Measurements from ENCODE around the gene ORAI3.
A peak's percentile ranks its signal among the peaks of the same experiment; 100 is the strongest.

ORAI3 gene

DNA sequence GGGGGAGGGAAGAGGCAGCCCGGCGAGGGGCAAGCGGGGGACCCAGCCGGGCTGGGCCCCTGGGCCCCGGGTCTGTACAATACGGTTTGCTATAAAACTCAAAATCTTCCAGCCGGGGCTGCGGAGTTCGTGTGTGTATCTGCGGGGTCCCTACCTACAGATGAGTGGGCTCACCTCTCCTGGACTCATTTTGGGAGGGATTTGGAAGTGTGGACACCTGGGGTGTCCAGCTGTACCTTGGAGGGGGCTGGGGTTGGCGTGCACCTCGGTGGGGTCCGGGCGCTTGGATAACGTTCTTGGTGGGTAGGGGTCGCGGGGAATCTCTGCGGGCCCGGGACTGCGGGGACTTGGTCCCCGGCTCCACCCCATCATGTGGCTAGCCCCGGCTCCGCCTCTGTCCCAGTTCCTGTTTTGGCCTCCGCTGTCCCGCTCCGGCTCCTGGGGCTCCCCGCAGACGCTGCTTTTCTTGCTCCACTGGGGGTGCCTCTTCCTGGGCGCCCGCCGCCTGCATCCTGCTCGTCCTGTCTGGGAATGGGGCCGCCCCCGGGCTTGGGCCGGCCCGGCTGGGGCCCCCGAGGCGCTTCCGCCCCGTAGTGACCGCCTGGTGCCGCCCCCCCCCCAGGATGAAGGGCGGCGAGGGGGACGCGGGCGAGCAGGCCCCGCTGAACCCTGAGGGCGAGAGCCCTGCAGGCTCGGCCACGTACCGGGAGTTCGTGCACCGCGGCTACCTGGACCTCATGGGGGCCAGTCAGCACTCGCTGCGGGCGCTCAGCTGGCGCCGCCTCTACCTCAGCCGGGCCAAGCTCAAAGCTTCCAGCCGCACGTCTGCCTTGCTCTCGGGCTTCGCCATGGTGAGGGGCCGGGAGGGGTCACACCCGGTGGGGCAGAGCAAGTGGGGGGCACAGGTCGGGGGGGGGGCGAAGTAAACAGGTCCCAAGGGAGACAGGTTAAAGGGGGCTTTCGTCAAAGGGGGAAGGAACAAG, at the start of gene ORAI3:
Gene ORAI3 (plus strand): TSS at position 402 of the 983 bp plus-strand sequence. CDS start 222 bp downstream, at position 624.
- DNase-seq: peak; percentile 62

DNA sequence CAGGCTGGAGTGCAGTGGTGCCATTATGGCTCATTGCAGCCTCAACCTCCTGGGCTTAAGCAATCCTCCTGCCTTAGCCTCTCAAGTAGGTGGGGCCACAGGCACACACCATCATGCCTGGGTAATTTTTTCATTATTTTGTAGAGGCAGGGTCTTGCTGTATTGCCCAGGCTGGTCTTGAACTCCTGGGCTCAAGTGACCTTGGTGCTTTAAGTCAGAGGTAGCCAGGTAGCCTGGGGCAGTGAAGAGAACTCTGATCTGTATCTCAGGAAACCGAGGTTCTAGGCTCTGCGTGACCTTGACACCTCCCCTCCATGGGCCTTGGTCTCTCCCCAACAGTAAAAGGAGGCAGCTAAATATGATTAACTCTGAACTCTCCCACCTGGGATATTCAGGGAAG, 49.1 kb upstream of the ORAI3 start:
- DNase-seq: no peak

DNA sequence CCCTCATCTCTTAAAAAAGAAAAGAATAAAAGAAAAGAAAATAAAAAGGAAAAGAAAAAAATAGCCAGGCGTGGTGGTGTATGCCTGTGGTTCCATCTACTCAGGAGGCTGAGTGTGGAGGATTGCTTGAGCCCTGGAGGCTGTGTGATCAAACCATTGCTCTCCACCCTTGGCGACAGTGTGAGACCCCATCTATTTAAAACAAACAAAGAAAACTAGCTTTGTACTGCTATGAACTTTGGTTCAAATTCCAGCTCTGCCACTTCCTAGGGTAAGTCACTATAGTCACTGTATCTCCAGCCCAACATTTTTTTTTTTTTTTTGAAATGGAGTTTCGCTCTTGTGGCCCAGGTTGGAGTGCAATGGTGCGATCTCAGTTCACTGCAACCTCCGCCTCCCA, 48.3 kb upstream of the ORAI3 start:
- DNase-seq: no peak

DNA sequence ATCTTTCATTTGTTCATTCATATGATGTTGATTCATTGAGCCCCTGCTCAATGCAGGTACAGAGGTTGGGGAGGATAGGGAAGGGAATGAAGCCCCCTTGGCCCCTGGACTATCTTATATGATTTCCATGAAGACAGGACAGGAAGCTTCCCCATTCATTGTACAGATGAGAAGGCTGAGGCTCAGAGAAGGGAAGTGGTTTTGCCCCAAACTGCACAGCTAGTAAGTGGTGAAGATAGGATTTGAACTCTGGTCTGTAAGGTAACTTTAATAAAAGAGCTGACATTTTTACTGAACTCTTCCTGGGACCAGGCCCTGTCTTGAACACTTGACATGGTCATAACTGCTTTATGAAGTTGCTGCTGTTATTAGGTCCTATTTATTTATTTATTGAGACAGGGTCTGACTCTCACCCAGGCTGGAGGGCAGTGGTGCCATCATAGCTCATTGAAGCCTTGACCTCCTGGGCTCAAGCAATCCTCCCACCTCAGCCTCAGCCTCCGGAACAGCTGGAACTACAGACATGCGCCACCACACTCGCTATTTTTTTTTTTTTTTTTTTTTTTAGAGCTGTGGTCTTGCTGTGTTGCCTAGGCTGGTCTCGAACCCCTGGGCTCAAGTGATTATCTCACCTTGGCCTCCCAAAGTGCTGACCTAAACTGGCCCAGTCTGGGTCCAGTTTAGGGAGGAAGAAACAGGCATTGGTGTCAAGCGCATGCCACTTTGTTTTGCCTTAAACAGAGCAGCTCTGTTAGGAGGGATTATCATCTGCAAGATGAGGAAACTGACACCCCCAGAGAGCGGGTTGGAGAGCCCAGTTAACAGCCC, 47.5 kb upstream of the ORAI3 start:
- DNase-seq: no peak

DNA sequence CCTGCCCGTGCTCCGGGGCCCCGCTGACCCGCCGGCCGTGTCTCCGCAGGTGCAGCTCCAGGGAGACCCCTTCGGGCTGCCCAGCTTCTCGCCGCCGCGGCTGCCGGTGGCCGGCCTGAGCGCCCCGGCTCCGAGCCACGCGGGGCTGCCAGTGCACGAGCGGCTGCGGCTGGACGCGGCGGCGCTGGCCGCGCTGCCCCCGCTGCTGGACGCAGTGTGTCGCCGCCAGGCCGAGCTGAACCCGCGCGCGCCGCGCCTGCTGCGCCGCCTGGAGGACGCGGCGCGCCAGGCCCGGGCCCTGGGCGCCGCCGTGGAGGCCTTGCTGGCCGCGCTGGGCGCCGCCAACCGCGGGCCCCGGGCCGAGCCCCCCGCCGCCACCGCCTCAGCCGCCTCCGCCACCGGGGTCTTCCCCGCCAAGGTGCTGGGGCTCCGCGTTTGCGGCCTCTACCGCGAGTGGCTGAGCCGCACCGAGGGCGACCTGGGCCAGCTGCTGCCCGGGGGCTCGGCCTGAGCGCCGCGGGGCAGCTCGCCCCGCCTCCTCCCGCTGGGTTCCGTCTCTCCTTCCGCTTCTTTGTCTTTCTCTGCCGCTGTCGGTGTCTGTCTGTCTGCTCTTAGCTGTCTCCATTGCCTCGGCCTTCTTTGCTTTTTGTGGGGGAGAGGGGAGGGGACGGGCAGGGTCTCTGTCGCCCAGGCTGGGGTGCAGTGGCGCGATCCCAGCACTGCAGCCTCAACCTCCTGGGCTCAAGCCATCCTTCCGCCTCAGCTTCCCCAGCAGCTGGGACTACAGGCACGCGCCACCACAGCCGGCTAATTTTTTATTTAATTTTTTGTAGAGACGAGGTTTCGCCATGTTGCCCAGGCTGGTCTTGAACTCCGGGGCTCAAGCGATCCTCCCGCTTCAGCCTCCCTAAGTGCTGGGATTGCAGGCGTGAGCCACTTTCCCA, 46.6 kb upstream of the ORAI3 start:
- DNase-seq: peak; percentile 72

DNA sequence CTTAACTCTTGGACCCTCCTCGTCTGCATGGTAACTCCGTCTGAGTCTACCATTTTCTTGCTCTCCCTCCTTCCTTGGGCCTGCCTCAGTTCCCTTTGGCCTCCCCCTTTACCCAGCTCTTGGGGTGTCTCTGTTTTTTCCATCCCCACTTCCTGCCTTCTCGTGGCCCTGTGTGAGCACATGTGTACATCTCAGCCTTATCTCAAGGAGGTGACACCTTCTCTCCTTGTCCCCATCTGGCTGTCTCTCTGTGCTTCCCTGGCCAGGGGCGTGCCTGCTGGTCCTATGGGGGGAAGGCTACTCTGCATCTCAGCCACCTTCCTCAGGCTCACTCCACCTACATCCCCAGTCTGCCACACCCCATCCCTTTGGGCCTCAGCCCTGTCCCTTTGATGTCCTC, 45.9 kb upstream of the ORAI3 start:
- DNase-seq: peak; percentile 40

DNA sequence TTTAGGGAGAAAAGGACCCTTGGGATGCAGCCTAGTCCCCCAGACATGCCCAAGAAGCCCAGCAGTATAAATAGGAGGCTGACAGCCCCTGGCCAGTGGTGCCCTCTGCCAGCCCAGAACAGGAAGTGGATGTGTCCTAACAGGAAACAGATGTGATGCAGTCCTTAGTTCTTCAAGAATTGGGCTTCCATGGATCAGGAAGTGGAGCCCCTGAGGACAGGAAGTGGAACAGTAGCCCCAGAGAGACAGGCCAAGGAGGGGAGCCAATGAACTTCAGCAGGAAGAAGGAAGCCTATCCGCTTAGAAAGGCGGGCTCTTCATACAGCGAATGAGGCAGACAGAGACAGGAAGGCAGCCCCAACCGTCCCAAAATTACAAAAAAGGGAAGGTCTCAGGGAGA, 45.3 kb upstream of the ORAI3 start:
- DNase-seq: peak; percentile 33

DNA sequence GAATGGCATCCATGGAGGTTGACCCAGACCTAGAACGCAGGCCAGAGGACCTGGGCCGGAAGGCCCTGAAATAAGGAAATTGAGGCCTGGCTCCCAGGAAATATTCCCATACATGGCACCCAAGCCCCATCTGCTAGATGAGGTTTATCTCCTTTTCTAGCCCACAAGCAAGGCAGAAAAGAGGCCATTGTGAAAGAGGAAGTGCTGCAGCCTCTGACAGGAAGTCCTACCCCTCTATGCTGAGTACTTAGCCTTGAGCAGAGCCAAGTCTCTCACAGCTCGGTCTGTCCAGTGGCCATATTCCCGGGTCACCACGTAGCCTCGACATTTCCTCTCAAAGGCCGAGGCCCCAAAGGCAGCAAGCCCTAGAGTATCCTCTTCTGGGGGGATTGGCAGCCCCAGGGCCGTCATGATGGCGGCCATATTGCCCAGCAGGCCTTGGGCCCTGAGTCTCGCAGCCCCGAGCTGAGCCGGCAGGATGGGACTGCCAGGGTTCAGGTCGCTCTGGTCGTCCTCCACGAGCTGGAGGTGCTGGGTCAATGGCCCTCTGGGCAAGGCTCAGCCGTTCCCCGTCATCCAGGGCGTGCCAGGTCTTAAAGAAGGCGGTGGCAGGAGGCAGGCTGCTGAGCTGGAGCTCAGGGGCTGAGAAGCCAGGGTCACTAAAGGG, 44.6 kb upstream of the ORAI3 start:
- DNase-seq: no peak

DNA sequence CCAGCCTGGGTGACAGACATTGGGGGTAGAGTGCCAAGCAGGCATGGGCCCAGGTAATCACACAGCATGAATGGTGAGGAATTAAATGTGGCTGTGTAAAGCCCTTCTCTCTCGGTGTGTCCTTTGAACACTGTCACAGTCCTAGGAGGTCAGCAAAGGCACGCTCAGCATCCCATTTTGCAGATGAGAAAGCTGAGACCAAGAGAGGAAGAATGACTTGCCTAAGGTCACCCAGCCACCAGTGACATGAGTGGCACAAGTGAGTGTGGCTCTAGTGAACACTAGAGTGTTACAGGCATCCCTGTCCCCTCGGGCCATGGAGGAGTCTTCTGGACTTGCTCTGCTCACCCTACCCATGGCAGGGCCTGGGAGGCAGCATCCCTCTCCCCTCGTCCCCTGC, 41.8 kb upstream of the ORAI3 start:
- no peak for DNase-seq

DNA sequence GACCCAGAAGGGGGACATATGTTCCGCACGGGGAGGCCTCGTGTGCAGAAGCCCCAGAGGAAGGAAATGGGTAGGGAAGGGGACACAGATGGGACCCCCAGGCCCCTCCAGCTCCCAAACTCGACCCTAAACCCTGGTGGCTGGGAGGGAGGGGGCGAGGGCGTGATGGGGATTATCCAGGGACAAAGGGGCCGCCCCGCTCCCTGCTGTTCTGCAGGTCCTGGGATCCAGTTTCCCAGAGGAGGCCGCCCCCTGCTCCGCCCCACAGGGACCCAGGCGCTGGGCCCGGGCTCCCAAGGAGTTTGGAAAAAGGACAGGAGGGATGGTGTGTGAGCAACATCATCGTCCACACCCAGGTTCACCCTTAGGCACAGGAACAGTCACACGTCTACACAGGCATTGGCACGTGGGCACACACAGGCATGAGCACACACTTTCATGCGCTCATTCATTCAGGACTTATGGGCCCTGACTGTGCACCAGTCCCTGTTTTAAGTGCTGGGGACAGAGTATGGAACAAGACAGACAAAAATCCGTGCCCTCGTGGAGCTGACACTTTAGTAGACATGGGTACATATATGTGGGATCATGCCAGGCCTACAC, 38.3 kb upstream of the ORAI3 start:
- DNase-seq: no peak

DNA sequence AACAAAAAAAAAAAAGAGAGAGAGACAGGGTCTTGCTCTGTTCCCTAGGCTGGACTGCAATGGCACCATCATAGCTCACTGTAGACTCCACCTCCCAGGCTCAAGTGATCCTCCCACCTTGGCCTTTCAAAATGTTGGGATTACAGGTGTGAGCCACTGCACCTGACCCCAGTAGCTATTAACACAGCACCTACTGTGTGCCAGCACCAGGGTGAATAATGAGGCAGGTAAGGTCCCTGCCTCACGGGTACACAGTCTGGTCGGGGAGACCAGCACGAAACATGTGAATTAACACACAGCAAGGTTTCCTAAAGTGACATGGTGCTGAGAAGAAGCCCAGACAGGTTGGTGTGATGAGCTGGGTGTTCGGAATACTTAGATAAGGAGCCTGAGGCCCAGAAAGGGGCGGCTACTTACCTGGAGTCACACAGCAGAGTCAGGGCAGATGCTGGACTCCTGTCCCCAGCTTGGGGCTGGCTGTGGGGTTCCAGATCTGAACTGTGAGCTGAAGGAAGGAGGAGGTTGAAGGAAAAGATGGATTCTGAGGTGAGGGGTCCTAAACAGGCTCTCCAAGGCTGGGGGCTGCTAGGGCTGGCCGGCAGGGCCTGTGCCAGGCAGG, 36.0 kb upstream of the ORAI3 start:
- no peak for DNase-seq

DNA sequence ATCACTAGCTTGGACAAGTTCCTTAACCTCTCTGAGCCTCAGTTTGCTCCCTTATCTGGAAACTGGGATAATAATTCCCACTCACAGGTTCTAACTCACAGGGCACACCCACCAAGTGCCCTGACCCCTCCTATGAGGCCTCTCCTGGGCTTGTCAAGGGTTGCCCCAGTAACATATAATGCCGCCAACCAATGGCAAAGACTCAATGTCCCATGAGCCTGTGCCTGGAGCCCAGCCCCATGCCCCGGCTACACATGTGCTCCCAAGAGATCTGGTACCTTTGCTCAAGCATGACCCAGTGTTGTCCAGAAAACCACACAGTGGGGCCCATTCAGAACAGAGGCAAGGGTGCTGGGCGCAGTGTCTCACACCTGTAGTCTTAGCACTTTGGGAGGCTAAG, 34.0 kb upstream of the ORAI3 start:
- no peak for DNase-seq

DNA sequence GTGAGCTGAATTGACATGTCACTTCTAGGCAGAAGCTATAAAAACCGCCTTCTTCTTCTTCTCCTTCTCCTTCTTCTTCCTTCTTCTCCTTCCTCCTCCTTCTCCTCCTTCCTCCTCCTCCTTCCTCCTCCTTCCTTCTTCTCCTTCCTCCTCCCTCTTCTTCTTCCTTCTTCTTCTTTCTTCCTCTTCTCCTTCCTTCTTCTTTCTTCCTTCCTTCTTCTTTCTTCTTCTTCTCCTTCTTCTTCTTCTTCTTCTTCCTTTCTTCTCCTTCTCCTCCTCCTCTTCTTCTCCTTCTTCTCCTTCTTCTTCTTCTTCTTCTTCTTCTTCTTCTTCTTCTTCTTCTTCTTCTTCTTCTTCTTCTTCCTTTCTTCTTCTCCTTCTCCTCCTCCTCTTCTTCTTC, 30.3 kb upstream of the ORAI3 start:
- DNase-seq: no peak

DNA sequence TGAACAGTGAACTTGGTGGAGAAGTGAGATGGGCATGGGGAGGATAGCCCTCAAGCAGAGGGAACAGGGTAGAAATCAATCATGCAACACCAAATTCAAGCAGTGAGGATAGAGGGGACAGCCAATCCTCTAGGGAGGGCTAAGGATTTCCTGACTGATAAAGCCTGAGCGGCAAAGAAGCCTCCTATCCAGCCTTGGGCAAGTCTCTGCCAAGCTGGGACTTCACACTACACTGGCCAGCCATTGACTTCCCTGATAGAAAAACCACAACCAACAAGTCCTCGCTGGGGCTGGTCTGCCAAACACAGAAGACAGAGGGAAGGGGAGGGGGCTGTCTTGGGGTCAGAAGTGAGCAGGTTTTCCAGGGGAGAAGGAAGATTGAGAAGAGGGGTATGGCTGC, 28.0 kb upstream of the ORAI3 start:
- no peak for DNase-seq

DNA sequence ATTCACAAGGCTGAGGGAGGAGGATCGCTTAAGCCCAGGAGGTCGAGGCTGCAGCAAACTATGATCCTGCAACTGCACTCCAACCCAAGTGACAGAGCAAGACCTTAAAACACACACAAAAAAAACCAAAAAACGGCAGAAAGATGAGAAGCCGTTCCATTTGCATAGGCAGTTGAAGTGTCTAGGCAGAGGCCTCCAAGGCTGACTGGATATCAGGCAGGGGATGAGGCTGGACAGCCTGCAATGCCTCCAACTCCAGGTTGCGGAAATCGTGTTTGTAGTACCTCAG, 27.5 kb upstream of the ORAI3 start:
- no peak for DNase-seq

DNA sequence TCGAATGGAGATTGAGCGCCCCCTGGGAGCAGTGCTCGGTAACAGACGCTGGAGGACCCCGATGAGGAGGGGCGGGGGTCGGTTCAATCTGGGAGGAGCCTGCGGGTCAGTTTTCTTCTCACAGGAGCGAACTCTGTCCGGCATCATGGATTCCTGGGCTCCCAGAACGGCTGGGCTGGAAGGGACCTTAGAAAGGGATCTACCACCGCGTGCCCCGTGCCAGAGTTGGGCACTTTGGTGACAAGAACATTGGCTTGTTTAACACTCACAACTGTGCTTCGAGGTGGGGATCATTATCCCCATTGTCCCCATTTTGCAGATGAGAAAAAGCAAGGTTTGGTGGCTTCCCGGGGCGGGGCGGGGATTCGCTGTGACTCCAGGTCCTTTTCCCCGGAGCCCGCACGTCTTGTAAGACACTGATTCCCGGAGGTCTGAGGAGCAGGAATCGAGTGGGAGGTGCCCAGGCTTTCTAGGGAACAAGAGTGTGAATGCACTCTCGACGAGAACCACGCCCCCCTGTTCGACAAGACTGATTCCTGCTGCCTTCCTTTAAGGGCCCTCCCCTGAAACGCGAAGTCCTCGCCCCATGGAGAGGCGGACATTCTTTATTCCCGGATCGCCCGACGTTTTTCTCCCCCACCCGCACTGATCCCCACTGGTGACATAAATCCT, 27.0 kb upstream of the ORAI3 start:
- DNase-seq: peak; percentile 93

DNA sequence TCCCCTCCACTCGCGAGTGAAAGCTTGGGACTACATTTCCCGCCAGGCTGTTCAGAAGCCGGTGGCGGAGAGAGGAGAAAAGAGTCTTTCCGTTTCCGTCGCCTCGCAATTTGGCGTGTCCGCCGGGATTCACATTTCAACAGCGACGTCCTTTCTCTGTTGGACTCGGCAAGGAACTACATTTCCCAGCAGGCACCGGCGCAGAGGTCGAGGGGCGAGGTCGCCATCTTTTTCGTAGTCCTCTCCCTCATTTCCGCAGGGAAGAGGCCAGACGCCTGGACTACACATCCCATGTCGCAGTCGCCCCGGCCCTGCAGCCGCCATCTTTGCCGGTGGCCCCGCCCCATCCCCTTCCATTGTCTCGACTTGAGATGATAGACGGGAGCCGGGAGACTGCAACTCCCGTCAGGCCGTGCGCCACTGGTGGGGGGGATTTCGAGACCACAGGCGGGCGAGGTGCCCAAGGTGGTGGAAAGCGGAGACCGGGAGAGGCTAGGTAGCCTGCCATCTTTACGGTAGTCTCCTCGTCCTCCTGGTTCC, 26.4 kb upstream of the ORAI3 start:
- DNase-seq: peak; percentile 99

DNA sequence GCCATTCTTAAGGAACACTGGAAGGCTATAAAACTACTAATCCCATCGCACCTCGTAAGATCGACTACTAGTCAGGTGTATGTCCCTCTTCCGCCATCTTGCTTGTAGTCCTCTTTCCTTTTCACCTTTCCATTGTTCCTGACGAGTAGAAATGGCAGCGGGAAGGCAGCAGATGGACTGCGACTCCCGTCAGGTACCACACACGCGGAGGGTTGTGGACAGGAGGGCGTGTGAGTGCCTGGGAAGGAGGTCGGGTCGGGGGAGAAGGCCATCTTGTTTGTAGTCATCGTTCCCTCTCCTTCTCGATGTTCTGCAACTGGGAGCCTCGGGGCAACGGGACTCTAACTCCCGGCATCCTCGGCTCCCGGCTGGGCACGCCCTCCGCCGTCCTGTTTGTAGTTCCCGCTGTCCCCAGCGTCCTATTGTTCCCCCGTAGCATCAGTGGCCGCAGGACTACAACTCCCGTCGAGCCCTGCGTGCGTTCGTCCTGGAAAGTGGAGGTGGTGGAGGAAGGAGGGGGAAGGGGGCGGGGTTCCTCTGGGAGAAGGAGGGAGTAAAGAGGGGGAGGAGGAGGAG, 25.8 kb upstream of the ORAI3 start:
- peak; percentile 97 for DNase-seq

DNA sequence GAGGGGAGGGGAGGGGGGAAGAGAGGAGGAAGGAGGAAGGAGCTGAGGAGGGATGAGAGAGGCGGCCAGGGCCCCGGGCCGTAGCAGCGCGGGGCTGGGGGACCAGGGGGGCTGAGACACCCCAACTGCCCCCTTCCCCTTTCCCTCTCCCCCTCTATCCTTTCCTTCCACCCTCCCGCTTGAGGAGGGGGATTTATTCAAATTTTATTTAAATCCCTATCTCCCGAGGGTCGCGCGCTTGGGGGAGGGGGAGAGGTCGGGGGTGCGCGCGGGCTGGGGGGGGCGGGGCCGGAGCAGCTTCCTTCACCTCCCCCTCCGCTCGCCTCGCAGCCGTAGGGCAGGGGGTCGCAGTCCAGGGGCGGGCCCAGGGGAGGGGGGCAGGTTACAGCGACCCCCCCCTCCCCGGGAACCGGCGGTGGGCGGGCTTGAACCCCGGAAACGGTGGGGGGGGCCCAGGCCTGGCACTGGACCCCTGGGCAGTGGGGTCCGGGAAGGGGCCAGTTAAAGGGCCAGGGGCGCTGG, 25.3 kb upstream of the ORAI3 start, which contains the start of gene FBXL19:
Gene FBXL19 (plus strand): TSS at position 19 of the 522 bp plus-strand sequence. CDS start 2,183 bp downstream, outside the sequence.
- no peak for DNase-seq
